GM21717 (cell line): ENCODE data around the gene HLA-DOA.
A peak's percentile ranks its signal among the peaks of the same experiment; 100 is the strongest.

ENCODE experiments used
- ATAC-seq: cut with Tn5 transposase; IDR thresholded peaks from one replicate; pipeline ENCODE4 v1.9.1; 2021; ENCODE audit warnings: mild to moderate bottlenecking, moderate library complexity; ENCODE audit not compliant: unreplicated experiment

HLA-DOA gene

DNA sequence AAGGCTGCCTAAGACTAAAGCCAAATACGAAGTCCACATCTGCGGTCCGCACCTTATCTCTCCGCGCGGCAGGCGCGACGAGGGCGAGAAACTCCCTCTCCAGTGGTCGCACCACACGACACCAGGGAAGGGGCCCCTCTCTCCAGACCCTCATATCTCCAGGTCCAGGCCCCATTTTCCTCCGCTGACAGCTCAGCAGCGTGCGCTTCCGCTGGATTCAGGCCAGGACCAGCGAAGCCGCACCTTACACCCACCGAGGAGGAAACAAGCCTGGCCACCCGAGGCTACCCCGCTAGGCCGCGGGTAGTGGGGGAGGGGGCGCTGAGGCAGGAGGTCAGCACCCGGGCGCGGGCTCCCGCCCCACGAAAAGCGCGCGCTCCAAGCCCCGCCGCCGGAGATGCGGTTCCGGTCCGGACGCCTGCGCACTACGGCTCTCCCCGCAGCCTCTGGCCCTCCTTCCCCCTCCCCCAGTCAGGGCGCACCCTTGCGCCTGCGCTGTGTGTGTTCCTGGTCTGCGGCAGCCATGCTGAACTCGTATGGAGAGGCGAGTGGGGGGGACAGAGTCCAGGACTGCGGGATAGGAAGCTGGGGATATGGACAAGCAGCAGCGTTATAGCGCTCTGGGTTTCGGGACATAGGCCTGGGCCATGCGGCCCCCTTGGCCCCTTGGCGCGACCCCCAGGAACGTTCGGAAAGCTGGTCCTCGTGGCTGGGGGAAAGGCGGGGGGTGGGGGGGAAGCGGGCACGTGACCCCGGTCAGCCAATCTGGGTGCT lies 41.1 kb downstream of the HLA-DOA start, which contains the start of gene BRD2:
BRD2 (plus strand) TSS at position 502 of the 774 bp plus-strand sequence. CDS start 4,305 bp downstream, outside the sequence.
- ATAC-seq = peak; percentile 27

DNA sequence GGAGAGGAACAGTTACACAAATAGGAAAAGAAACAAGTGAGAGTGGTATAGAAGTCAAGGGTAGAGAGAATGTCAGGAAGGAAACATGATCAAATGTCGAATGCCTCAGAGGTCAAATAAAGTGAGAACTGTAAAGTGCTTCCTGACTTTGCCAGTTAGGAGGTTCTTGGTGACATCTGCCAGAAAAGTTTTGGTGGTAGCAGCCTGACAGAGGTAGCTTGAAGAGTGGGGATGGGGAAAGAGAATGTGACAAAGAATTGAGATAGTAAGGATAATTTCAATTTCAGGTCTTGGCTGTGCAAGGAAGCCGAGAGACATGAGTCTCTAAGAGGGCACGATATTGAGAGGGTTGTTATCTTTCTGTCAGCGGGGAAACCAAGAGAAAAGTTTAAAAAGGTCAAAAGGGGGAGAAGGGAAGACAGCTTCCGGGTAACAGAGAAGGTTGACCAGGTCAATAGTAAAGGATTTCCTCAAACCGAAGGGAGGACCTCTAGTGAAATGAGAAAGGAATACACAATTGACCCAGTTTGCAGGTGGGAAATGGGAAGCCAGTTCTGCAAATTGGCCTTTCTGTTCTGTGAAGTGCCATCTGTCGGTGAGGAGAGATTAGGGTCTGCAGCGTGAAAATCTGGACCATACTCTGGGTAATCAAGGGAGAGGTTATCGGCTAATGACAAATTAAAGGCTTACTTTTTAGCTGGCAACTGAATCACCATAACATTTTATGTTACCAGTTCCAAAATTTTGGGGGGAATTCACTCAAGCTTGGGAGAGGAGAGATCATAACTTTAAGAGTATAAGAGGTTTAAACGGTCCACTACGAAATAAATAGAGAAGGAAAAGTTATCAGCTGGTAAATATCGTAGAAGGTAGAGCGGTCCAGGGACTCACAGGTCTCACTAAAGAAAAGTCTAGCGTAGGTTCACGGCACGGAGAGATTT lies 42.0 kb downstream of the HLA-DOA start:
- no peak for ATAC-seq

DNA sequence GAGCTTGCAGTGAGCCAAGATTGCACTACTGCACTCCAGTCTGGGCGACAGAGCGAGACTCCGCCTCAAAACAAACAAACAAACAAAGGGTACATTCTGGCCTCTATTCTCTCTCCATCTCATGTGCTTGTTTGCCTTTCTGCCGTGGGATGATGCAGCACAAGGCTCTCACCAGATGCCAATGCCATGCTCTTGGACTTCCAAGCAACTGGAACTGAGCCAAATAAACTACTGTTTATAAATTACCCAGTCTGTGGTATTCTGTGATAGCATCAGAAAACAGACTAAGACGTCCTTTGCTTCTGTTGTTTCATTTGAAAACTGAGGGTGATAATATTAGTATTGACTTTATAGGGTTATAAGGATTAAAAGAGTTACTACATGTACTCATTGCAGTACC lies 44.6 kb downstream of the HLA-DOA start:
- no peak for ATAC-seq

GRCh38 chr6:32963866-32964265 lies 45.5 kb downstream of the HLA-DOA start:
- ATAC-seq = no peak

- ATAC-seq = no peak
Observed at GRCh38 chr6:32962213-32962826, 47.1 kb downstream of the HLA-DOA start.

DNA sequence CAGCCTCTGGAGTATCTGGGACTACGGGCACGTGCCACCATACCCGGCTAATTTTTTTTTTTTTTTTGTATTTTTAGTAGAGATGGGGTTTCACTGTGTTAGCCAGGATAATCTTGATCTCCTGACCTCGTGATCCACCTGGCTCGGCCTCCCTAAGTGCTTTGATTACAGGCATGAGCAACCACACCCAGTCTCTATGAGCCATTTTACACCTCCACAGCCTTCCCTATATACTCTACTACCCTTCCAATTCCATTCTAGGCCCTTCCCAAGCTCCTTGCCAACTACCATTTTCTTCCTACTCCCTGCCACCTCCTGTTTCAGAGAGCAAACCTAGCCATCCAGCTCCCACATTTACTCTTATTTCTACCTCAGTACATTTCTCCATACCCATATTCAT lies 48.8 kb downstream of the HLA-DOA start:
- ATAC-seq = no peak

DNA sequence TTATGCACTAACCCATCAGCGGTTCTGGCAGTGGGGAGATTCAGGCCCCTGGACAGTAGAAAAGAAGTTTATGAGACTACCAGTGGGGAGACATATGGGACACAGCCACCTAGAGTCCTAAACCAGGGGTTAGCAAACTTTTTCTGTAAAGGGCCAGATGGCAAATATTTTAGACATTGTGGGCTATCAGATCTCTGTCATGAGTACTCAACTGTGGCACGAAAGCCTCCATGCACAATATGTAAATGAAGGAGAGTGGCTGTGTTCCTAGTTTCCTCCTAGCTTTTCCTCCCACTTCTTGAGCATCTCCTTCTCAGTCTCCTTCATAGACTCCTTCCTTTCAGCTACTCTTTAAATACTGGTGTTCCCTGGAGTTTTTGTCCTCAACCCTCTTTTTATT lies 53.2 kb downstream of the HLA-DOA start:
- no peak for ATAC-seq

- no peak for ATAC-seq
Observed at GRCh38 chr6:32954986-32955802, 54.2 kb downstream of the HLA-DOA start.

- ATAC-seq = no peak
Observed at GRCh38 chr6:32954267-32954666, 55.1 kb downstream of the HLA-DOA start.
